ENCODE measurements around the gene CLCN3. TPM values are rescaled to one million over a fixed set of nuclear protein-coding genes. Genes with fewer than 3 reads are reported as not detected.
"Not testable (repeated sequence)": the region's sequence is repeated elsewhere in the genome, so short reads cannot be mapped to it uniquely, and the experiment has no call there.

The CLCN3 gene
- polyA plus RNA-seq, 5 donors = 45.9 to 81.6 (median 70.4) TPM

DNA sequence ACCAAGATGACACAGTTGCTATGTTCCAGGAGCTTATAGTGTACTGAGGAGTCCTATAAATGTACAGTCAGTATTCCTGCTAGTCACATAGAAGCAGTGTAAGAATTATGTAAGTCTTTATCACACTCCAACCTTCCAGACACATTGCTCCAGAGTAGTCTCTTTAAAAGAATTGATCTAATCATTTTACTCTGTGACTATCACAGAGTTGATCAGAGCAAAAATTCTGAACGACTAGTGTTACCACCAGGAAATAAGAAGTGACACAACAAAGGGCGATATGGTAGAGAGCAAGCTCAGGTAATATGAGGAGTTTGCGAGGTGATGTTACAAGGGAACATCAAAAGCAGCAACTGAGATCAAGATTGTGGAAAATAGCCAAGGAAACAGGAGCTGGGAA is 146.4 kb downstream of the CLCN3 start:
- DNase-seq = no peak

- DNase-seq = no peak
These were observed 148.0 kb downstream of the CLCN3 start for GRCh38 chr4:169768385-169768784.

GRCh38 chr4:169770416-169770815 is 150.0 kb downstream of the CLCN3 start:
- DNase-seq = no peak

GRCh38 chr4:169771556-169772080 is 151.2 kb downstream of the CLCN3 start:
- DNase-seq = not testable (repeated sequence)

Other genes starting within 250 kb of the CLCN3 start
- gene NEK1, start 8.0 kb upstream of the CLCN3 start, polyA plus RNA-seq (ENCODE audit: insufficient read depth in 1 of 5, insufficient read length in 5 of 5, low replicate concordance in 1 of 5) = 10 to 100 TPM; 20.1 to 32.4 (median 28.7) TPM
- 10 to 100 TPM; 42.7 to 56.0 (median 45.8) TPM for gene HPF1, start 137.4 kb downstream of the CLCN3 start, polyA plus RNA-seq (ENCODE audit: insufficient read depth in 1 of 5, insufficient read length in 5 of 5, low replicate concordance in 1 of 5)

Data from right lung (tissue), 5 donors.